Stimulated activated CD8-positive, alpha-beta memory T cell treated with anti-CD3 and anti-CD28 coated beads, Interleukin-7, amount 100 ng/mL, for 24 hours (primary cell): ENCODE measurements around the gene SWSAP1.
"Not testable (repeated sequence)": the region's sequence is repeated elsewhere in the genome, so short reads cannot be mapped to it uniquely, and the experiment has no call there.

ENCODE experiments used
- DNase-seq: peaks from one replicate; pipeline ENCODE4 v3.0.0-alpha.2; 2020; ENCODE audit warnings: low read depth

The SWSAP1 gene

GRCh38 chr19:11374433-11375142, at the start of gene SWSAP1:
Gene SWSAP1 (plus strand): TSS chr19:11374666. CDS start chr19:11374681, 15 bp downstream.
- peak; percentile 92 for DNase-seq

GRCh38 chr19:11324748-11325389, 49.6 kb upstream of the SWSAP1 start:
- DNase-seq: no peak

GRCh38 chr19:11325544-11325943, 48.9 kb upstream of the SWSAP1 start:
- no peak for DNase-seq

- no peak for DNase-seq
Measured at GRCh38 chr19:11330127-11330526, 44.3 kb upstream of the SWSAP1 start.

GRCh38 chr19:11331502-11331901, 43.0 kb upstream of the SWSAP1 start:
- DNase-seq: no peak

- DNase-seq: no peak
Measured at GRCh38 chr19:11332822-11333221, 41.6 kb upstream of the SWSAP1 start.

- not testable (repeated sequence) for DNase-seq
Measured at GRCh38 chr19:11333838-11334237, 40.6 kb upstream of the SWSAP1 start.

GRCh38 chr19:11335449-11336146, 38.9 kb upstream of the SWSAP1 start:
- DNase-seq: no peak

- no peak for DNase-seq
Measured at GRCh38 chr19:11337080-11337479, 37.4 kb upstream of the SWSAP1 start.

- DNase-seq: no peak
Measured at GRCh38 chr19:11338121-11338520, 36.3 kb upstream of the SWSAP1 start.

- no peak for DNase-seq
Measured at GRCh38 chr19:11338569-11339253, 35.8 kb upstream of the SWSAP1 start.

- peak; percentile 64 for DNase-seq
Measured at GRCh38 chr19:11339254-11340098, 35.0 kb upstream of the SWSAP1 start, which contains the start of gene RAB3D. Gene RAB3D (minus strand): TSS chr19:11339657. CDS start chr19:11337399, 2,258 bp downstream.

GRCh38 chr19:11340099-11340467, 34.4 kb upstream of the SWSAP1 start:
- DNase-seq: not testable (repeated sequence)

GRCh38 chr19:11342429-11342828, 32.0 kb upstream of the SWSAP1 start:
- no peak for DNase-seq

GRCh38 chr19:11345122-11345803, 29.2 kb upstream of the SWSAP1 start:
- no peak for DNase-seq

- DNase-seq: peak; percentile 96
Measured at GRCh38 chr19:11346104-11346940, 28.1 kb upstream of the SWSAP1 start, which contains the start of the genes CCDC159 and TMEM205. Gene CCDC159 (plus strand): TSS chr19:11346519. CDS start chr19:11346607, 88 bp downstream. Gene TMEM205 (minus strand): TSS chr19:11346268. CDS start chr19:11345619, 649 bp downstream.

- DNase-seq: no peak
Measured at GRCh38 chr19:11347546-11348039, 26.9 kb upstream of the SWSAP1 start.

GRCh38 chr19:11349171-11349570, 25.3 kb upstream of the SWSAP1 start:
- DNase-seq: no peak

GRCh38 chr19:11354102-11354501, 20.4 kb upstream of the SWSAP1 start:
- not testable (repeated sequence) for DNase-seq
